GM23338 (cell line): ENCODE measurements around the gene TSKS. TPM values are rescaled to one million over a fixed set of nuclear protein-coding genes. Genes with fewer than 3 reads are reported as not detected.

Experiments
- ATAC-seq: fragments of 200-7000 bp; cut with Tn5 transposase; 3 replicates; pipeline ENCODE4 v1.9.1; 2020
- DNase-seq: peaks from one replicate; pipeline ENCODE4 v3.0.0-alpha.2; 2015; ENCODE audit warnings: low spot score
- H2AFZ ChIP-seq: fragments of 200-600 bp; sonication (generic); 2 replicates; pipeline ENCODE4 v1.8.0; 2016; ENCODE audit warnings: antibody characterized with exemption, mild to moderate bottlenecking, moderate library complexity
- H3F3A ChIP-seq: fragments of 200-600 bp; sonication (generic); replicated peaks from 2 replicates; pipeline ENCODE4 v1.8.0; 2017; ENCODE audit warnings: antibody characterized with exemption, mixed run types, low read depth
- H3K27ac ChIP-seq: fragments of 200-600 bp; sonication (generic); 2 replicates; pipeline ENCODE4 v1.6.1; 2016; ENCODE audit warnings: low read depth
- H3K27me3 ChIP-seq: fragments of 200-600 bp; sonication (generic); 2 replicates; pipeline ENCODE4 v1.8.0; 2016; ENCODE audit warnings: mild to moderate bottlenecking, mixed run types, moderate library complexity; ENCODE audit not compliant: insufficient read depth
- H3K36me3 ChIP-seq: fragments of 200-600 bp; sonication (generic); 2 replicates; pipeline ENCODE4 v1.8.0; 2016; ENCODE audit warnings: mild to moderate bottlenecking; ENCODE audit not compliant: insufficient read depth
- H3K4me1 ChIP-seq: fragments of 200-600 bp; sonication (generic); 2 replicates; pipeline ENCODE4 v1.8.0; 2016; ENCODE audit warnings: mild to moderate bottlenecking, moderate library complexity; ENCODE audit not compliant: insufficient read depth
- H3K4me2 ChIP-seq: fragments of 200-600 bp; sonication (generic); 2 replicates; pipeline ENCODE4 v1.7.1; 2017; ENCODE audit warnings: mixed run types
- H3K4me3 ChIP-seq: fragments of 200-600 bp; sonication (generic); 2 replicates; pipeline ENCODE4 v1.6.1; 2016; ENCODE audit warnings: mixed run types
- H3K79me2 ChIP-seq: fragments of 200-600 bp; sonication (generic); replicated peaks from 2 replicates; pipeline ENCODE4 v1.8.0; 2017; ENCODE audit warnings: mild to moderate bottlenecking; ENCODE audit not compliant: insufficient read depth
- H3K9me2 ChIP-seq: fragments of 200-600 bp; sonication (generic); 2 replicates; pipeline ENCODE4 v1.8.0; 2017; ENCODE audit not compliant: insufficient read depth
- H4K20me1 ChIP-seq: fragments of 200-600 bp; sonication (generic); replicated peaks from 2 replicates; pipeline ENCODE4 v1.8.0; 2017; ENCODE audit warnings: mild to moderate bottlenecking; ENCODE audit not compliant: insufficient read depth
- H3K27ac Mint-ChIP-seq: 2 replicates; pipeline ENCODE4 v1.8.0; 2020; ENCODE audit warnings: inconsistent platforms, mild to moderate bottlenecking, moderate library complexity, mixed read lengths
- H3K27me3 Mint-ChIP-seq: 3 replicates; pipeline ENCODE4 v1.8.0; 2022; ENCODE audit warnings: low read depth, mild to moderate bottlenecking, moderate library complexity, mixed read lengths, inconsistent platforms; ENCODE audit not compliant: insufficient read depth, poor library complexity
- H3K36me3 Mint-ChIP-seq: 3 replicates; pipeline ENCODE4 v1.8.0; 2021; ENCODE audit warnings: low read depth, mild to moderate bottlenecking, inconsistent platforms, moderate library complexity, mixed read lengths
- H3K4me1 Mint-ChIP-seq: 3 replicates; pipeline ENCODE4 v1.8.0; 2020; ENCODE audit warnings: mild to moderate bottlenecking, inconsistent platforms, mixed read lengths
- H3K4me3 Mint-ChIP-seq: 3 replicates; pipeline ENCODE4 v1.8.0; 2021; ENCODE audit warnings: moderate library complexity, mild to moderate bottlenecking, inconsistent platforms, mixed read lengths
- H3K9me3 Mint-ChIP-seq: 3 replicates; pipeline ENCODE4 v1.8.0; 2020; ENCODE audit warnings: moderate library complexity, mild to moderate bottlenecking, inconsistent platforms, mixed read lengths
- CREB1 ChIP-seq: fragments of 250-450 bp; sonication (Bioruptor Pico); IDR thresholded peaks from 2 replicates; pipeline ENCODE4 v1.5.0; 2020; ENCODE audit warnings: low read depth, mild to moderate bottlenecking, moderate library complexity
- EZH2phosphoT487 ChIP-seq: fragments of 200-600 bp; sonication (generic); IDR thresholded peaks from one replicate; pipeline ENCODE4 v1.8.1; 2018; ENCODE audit warnings: antibody characterized with exemption; ENCODE audit not compliant: unreplicated experiment
- polyA plus RNA-seq: library from polyadenylated mRNA; unstranded; fragments of >200 nt; fragmentation: Nextera tagmentation; extraction: Ambion mirVana; gene quantifications from 2 replicates; pipeline ENCODE4 v1.2.1, GENCODE V29; 2016
- total RNA-seq: library from RNA; depleted of rRNA; stranded (reverse); fragments of >200 nt; shearing (Covaris generic); gene quantifications from 2 replicates; pipeline ENCODE4 v1.2.3, GENCODE V29; 2014
- TF ChIP-seq, protein P1 (sequence below): fragments of 250-450 bp; sonication (Bioruptor Pico); IDR thresholded peaks from 2 replicates; pipeline ENCODE4 v1.5.0; 2020; ENCODE audit warnings: mild to moderate bottlenecking, moderate library complexity

Gene TSKS
- total and polyA plus RNA-seq, 2 experiments from 2014 or later: 0.99 TPM; not detected in 1

DNA sequence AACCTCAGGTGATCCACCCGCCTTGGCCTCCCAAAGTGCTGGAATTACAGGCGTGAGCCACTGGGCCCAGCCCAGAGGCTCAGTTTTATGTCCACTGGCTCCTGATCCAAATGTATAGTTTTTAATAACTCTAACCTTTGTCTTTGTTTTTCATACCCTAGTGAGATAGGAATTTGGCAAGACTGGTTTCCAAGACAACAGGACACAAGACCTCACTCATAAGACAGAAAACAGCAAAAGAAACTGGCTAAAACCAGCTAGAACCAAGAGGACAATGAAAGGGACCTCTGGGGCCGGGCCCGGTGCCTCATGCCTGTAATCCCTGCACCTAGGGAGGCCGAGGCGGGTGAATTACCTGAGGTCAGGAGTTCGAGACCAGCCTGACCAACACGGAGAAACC lies 44.6 kb downstream of the TSKS start:
- peak; percentile 20 for DNase-seq
- peak overlapping the region; percentile 18; the same call in 1 of the 2 replicates for H3K27ac ChIP-seq
- no peak overlapping the region for H3K27ac Mint-ChIP-seq

More for the DNA sequence above, 44.6 kb downstream of the TSKS start:
- no peaks in the 10 kb centered on the region for H4K20me1 ChIP-seq
- peak overlapping the region; percentile 21; the same call in 1 of the 3 replicates for H3K4me3 Mint-ChIP-seq
- no peak overlapping the region for H3K4me3 ChIP-seq
- H3K4me1 Mint-ChIP-seq: peaks cover 12% of the 10 kb centered on the region
- peaks cover 2% of the 10 kb centered on the region; the same call in 1 of the 3 replicates for H3K9me3 Mint-ChIP-seq
- H3F3A ChIP-seq: 0 out of 2 replicates have a peak, but pooled peaks cover 6% of the 10 kb centered on the region
- no peaks in the 10 kb centered on the region; the same call in 1 of the 2 replicates for H3K4me1 ChIP-seq
- no peak for ATAC-seq
- no peak for TF ChIP-seq CREB1 (CRISPR knock-in tag)
- TF ChIP-seq EZH2phosphoT487: no peak
- TF ChIP-seq, protein P1, sequence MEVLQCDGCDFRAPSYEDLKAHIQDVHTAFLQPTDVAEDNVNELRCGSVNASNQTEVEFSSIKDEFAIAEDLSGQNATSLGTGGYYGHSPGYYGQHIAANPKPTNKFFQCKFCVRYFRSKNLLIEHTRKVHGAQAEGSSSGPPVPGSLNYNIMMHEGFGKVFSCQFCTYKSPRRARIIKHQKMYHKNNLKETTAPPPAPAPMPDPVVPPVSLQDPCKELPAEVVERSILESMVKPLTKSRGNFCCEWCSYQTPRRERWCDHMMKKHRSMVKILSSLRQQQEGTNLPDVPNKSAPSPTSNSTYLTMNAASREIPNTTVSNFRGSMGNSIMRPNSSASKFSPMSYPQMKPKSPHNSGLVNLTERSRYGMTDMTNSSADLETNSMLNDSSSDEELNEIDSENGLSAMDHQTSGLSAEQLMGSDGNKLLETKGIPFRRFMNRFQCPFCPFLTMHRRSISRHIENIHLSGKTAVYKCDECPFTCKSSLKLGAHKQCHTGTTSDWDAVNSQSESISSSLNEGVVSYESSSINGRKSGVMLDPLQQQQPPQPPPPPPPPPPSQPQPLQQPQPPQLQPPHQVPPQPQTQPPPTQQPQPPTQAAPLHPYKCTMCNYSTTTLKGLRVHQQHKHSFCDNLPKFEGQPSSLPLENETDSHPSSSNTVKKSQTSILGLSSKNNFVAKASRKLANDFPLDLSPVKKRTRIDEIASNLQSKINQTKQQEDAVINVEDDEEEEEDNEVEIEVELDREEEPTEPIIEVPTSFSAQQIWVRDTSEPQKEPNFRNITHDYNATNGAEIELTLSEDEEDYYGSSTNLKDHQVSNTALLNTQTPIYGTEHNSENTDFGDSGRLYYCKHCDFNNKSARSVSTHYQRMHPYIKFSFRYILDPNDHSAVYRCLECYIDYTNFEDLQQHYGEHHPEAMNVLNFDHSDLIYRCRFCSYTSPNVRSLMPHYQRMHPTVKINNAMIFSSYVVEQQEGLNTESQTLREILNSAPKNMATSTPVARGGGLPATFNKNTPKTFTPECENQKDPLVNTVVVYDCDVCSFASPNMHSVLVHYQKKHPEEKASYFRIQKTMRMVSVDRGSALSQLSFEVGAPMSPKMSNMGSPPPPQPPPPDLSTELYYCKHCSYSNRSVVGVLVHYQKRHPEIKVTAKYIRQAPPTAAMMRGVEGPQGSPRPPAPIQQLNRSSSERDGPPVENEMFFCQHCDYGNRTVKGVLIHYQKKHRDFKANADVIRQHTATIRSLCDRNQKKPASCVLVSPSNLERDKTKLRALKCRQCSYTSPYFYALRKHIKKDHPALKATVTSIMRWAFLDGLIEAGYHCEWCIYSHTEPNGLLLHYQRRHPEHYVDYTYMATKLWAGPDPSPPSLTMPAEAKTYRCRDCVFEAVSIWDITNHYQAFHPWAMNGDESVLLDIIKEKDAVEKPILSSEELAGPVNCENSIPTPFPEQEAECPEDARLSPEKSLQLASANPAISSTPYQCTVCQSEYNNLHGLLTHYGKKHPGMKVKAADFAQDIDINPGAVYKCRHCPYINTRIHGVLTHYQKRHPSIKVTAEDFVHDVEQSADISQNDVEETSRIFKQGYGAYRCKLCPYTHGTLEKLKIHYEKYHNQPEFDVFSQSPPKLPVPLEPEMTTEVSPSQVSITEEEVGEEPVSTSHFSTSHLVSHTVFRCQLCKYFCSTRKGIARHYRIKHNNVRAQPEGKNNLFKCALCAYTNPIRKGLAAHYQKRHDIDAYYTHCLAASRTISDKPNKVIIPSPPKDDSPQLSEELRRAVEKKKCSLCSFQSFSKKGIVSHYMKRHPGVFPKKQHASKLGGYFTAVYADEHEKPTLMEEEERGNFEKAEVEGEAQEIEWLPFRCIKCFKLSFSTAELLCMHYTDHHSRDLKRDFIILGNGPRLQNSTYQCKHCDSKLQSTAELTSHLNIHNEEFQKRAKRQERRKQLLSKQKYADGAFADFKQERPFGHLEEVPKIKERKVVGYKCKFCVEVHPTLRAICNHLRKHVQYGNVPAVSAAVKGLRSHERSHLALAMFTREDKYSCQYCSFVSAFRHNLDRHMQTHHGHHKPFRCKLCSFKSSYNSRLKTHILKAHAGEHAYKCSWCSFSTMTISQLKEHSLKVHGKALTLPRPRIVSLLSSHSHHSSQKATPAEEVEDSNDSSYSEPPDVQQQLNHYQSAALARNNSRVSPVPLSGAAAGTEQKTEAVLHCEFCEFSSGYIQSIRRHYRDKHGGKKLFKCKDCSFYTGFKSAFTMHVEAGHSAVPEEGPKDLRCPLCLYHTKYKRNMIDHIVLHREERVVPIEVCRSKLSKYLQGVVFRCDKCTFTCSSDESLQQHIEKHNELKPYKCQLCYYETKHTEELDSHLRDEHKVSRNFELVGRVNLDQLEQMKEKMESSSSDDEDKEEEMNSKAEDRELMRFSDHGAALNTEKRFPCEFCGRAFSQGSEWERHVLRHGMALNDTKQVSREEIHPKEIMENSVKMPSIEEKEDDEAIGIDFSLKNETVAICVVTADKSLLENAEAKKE (CRISPR knock-in tag): no peak
- peaks cover 23% of the 10 kb centered on the region for H3K27me3 Mint-ChIP-seq
- no peaks in the 10 kb centered on the region for H3K27me3 ChIP-seq
- H3K36me3 ChIP-seq: no peaks in the 10 kb centered on the region
- H2AFZ ChIP-seq: peak overlapping the region; percentile 70; the same call in 1 of the 2 replicates
- peaks cover 11% of the 10 kb centered on the region for H3K36me3 Mint-ChIP-seq
- H3K79me2 ChIP-seq: no peaks in the 10 kb centered on the region
- no peaks in the 10 kb centered on the region for H3K9me2 ChIP-seq
- H3K4me2 ChIP-seq: no peak overlapping the region
